B cell (primary cell): ENCODE data around the gene IKZF1.

Source experiments
- EZH2 ChIP-seq: IDR thresholded peaks from 2 replicates; pipeline ENCODE4 v1.6.1; 2012; ENCODE audit warnings: borderline replicate concordance, low read depth, mild to moderate bottlenecking, moderate library complexity, low read length; ENCODE audit not compliant: insufficient read depth, poor library complexity, severe bottlenecking
- TF ChIP-seq, protein P1 (sequence below): fragments of 200-600 bp; IDR thresholded peaks from one replicate; pipeline ENCODE4 v1.8.0; 2022; ENCODE audit warnings: antibody characterized with exemption, mild to moderate bottlenecking

DNA sequence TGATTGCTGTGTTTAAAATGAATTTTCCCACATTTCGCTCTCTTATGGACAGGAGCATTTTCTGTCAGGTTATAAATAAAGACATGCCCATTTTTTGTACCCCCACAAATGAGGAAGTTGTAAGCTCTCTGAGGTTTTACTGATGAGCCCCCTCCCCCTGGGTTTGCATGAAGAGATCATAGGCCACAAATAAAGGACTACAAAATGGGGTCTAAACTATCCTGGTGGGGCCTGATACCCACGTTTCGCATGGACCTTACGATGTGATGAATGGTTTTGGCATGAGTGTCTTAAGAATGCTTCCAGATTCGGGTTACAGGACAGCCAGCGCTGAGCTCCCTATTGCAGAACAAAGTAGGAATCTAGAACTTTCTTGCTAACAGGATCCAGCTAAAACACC, 5.8 kb downstream of the IKZF1 start:
- TF ChIP-seq, protein P1, sequence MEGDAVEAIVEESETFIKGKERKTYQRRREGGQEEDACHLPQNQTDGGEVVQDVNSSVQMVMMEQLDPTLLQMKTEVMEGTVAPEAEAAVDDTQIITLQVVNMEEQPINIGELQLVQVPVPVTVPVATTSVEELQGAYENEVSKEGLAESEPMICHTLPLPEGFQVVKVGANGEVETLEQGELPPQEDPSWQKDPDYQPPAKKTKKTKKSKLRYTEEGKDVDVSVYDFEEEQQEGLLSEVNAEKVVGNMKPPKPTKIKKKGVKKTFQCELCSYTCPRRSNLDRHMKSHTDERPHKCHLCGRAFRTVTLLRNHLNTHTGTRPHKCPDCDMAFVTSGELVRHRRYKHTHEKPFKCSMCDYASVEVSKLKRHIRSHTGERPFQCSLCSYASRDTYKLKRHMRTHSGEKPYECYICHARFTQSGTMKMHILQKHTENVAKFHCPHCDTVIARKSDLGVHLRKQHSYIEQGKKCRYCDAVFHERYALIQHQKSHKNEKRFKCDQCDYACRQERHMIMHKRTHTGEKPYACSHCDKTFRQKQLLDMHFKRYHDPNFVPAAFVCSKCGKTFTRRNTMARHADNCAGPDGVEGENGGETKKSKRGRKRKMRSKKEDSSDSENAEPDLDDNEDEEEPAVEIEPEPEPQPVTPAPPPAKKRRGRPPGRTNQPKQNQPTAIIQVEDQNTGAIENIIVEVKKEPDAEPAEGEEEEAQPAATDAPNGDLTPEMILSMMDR = no peak
- no peak for TF ChIP-seq EZH2
